Stimulated activated CD8-positive, alpha-beta memory T cell treated with anti-CD3 and anti-CD28 coated beads, Interleukin-2, amount 100 ng/mL, for 1 hour (primary cell): ENCODE results near the gene F12.
"Not testable (repeated sequence)": the region's sequence is repeated elsewhere in the genome, so short reads cannot be mapped to it uniquely, and the experiment has no call there.

ENCODE experiments used
- DNase-seq, 2 donors: peaks; one replicate each; pipeline ENCODE4 v3.0.0-alpha.2; 2020; ENCODE audit warnings: low read depth in 2 of 2

Gene F12

DNA sequence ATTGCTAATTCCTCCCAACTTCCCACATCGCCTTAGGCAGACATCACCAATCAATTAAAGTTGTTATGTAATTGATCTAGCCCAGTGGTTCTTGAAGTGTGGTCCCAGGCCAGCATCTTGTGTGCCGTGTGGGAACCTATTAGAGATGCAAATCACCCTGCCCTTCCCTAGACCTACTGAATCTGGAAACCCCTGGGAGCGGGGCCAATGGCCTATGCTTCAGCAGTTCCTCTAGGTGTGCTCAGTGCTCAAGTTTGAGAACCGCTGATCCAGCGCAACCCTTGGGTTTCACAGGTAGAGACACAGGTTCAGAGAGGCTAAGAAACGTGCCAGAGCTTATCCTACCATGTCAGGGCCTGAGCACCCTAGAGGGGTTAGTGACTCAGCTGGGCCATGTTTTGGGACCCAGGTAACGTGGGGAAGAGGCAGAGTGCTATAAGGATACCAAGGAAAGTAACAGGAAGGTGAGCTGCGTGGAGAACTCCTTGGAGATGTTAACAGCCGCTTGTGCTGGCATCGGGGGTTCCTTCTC is 20.8 kb downstream of the F12 start:
- DNase-seq, result no peak

DNA sequence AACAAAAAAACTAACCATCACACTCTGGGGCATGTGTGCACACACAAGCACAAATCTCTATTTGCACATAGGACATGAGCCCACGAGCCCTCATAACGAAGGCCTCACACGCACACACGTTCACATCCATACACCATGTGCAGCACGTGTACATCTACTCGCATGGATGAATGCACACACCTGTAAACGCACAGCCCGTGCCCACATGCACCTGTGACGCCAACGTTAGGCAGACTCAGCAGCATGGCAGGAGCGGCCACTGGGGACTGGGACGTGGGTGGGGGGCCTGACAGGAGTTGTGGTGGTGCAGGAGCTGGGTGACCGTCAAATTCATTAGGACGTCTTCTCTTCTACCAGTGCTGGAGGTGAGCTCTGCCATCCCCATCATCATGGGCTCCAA is 22.0 kb downstream of the F12 start:
- no peak for DNase-seq

GRCh38 chr5:177386542-177386941 is 22.8 kb downstream of the F12 start:
- DNase-seq, result no peak

GRCh38 chr5:177385720-177386119 is 23.6 kb downstream of the F12 start:
- no peak for DNase-seq

- DNase-seq, result no peak
Observed at GRCh38 chr5:177384134-177384533, 25.2 kb downstream of the F12 start, which contains the start of gene SLC34A1. Gene SLC34A1 (plus strand): TSS chr5:177384434. CDS start chr5:177385742, 1,308 bp downstream.

GRCh38 chr5:177383181-177383580 is 26.2 kb downstream of the F12 start:
- no peak for DNase-seq

DNA sequence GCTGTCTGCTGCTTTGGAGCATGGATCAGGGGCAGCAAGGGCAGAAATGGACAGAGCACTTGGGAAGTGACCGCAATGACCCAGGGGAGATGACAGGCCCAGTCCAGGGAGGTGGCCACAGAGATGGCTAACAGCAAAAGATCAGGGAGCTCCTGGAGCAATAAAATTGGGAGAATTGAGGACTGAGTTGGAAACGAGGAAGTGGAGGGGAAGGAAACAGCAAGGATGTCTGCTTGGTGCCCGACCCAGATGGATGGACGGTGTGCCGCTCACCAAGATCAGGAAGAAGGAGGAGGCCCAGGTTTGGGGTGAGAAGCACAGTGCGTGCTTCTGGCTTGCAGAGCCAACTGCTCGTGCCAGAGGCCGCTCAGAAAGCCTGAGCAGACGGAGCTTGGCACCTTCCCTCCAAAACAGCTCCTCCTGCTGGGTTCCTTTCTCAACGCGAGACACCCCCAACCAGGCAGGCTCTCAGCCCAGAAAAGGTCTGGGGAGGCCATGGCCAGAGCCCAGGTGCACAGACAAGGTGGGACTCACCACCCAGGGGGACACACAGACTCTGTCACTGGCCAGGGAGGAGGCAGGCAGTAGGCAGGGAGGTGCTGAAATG is 26.8 kb downstream of the F12 start:
- DNase-seq, result no peak

GRCh38 chr5:177380805-177381126 is 28.6 kb downstream of the F12 start:
- DNase-seq, result no peak

DNA sequence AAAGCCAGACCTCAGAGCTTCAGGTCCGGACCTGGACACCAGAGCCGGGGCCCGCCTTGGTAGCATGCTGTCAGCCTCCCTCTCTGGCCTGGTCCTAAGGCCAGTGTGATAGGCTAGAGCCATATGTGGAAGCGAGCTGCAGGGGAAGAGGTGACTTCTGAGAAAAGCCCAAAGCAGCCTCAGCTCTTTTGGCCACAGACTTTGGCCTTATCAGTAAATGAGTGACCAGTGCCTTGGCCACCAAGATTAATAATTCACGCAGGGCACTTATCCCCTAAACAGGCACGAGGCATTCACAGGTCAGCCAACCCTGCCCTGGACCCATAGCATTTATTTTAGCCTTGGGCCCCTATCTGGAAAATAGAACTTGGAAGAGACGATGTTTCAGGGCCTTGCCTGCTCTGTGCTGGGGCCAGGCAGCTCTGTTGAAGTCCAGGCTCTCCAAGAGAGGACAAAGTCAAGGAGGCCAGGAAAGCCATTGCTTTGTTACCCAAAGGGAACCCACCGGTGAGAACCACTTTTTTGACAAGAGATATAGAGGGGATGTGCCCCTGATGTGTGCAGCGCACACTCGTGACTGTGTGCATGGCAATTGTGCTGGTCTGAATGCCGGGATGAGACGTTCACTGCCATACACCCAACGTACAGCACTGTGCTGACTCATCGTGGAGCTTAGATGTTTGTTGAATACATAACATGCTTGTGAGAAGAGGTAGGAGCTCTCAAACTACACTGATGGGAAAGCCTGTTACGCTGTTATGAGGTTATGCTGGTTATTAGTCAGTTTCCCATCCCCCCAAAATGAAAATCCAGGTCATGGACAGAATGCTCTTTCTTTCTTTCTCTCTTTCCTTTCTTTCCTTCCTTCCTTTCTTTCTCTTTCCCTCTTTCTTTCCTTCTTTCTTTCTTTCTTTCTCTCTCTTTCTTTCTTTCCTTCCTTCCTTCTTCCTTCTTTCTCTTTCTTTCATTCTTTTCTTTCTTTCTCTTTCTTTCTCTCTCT is 30.2 kb downstream of the F12 start:
- no peak for DNase-seq

DNA sequence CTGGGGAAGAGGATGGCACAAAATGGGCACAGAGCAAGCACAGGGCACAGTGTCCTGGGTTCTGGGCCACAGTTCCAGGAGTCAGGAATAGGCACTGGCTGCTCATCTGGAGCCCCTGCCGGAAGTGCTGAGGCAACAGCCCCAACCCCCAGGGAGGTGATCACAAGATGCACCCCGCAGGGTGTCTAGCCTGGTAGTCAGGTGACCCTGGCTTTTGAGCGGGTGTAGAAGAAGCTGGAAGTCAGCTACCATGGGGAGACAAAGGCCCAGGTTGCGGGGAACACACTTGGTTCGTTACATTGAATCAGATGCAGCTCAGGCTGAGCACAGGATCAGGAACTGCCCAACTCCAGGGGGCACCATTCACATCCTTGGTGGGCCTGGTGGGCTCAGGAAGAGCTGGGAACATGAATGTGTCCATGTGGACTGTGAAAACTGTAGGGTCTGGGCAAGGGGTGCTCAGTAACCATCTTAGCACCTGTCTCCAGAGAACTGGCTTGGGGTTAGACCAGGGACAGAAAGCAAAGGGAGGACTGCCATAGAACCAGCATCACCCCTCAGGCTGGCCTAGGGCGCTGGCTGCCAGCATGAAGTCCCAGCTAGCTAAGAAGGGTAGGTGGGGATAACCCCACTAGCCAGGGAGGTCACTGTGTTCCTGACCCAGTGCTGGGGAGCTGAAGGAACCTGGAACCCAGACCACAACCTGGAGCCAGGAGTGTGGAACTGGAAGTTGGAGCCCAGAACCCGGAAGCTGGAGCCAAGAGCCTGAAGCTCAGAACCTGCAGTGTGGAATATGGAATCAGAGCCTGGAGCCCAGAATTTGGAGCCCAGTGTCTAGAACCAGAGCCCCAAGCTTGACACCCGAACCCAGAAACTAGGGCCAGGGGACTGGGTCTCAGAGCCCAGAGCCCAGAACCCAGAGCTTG is 31.2 kb downstream of the F12 start:
- DNase-seq, result no peak

DNA sequence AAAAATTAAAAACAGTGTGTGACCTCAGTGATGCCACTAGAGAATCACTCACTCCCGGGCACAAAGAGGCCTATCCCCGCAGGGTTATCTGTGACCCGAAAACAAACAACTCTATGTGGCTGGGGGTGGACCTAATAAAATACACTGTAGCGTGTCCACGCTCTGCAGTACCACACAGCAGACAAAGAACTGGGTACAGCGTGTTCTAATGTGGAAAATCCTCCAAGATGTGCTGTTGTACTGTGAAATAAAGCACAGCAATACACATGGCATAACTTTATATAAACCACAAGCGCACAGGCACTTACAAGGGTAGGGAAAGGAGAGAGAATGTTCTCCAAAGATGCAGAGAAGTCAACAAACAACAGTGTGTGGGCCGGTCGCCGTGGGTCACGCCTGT is 33.3 kb downstream of the F12 start:
- no peak for DNase-seq

GRCh38 chr5:177375516-177375915 is 33.8 kb downstream of the F12 start:
- not testable (repeated sequence) for DNase-seq

- DNase-seq, result no peak
Observed at GRCh38 chr5:177374211-177374610, 35.2 kb downstream of the F12 start.

DNA sequence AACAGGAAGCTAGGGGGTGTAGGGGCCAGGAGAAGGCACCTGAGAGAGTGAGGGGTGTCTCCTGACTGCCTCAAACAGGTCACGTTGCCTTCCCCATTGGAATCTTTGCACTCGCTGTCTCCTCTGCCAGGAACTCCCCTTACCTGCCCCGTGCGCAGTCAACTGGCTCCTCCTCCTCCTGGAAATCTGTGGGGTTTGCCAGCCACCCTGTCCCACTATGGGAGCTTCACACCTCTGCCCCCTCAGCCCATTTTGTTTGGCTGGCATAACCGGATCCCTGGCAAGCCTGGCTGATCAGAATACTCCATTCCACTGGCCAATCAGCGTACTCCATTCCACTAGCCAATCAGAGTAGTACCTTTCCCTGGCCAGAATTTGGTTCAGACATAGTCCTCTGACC is 35.6 kb downstream of the F12 start:
- DNase-seq, result no peak

GRCh38 chr5:177372910-177373309 is 36.5 kb downstream of the F12 start:
- DNase-seq, result no peak

- no peak for DNase-seq
Observed at GRCh38 chr5:177372034-177372896, 37.1 kb downstream of the F12 start.

GRCh38 chr5:177371120-177372033 is 38.0 kb downstream of the F12 start:
- no peak for DNase-seq

DNA sequence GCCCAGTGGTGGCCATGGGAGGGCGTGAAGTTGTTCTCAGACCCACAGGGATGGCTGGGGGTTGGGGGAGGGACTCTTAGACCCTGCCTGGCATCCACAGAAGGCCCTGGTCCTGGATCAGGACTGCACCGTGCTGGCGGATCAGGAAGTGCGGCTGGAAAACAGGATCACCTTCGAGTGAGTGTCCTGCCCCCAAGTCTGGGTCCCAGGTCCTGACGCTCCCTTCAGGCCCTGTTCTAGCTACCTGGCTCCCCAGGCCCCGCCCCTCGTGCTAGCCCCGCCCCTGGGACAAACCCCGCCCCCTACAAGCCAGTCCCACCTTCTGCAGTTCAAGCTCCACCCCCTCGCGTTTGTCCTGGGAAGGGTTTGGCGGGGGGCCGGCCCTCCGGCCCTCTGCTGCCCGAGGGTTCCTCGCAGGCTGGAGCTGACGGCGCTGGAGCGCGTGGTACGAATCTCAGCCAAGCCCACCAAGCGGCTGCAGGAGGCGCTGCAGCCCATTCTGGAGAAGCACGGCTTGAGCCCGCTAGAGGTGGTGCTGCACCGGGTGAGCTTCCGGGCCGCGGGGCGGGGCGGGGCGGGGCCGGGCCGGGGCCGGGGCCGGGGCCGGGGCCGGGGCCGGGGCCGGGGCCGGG is 38.8 kb downstream of the F12 start:
- DNase-seq, result peak in 1 of 2 donors; percentile 39
